AG10803 (cell line): ENCODE results near the gene ENTPD3.

Source experiments
- DNase-seq: peaks from one replicate; pipeline ENCODE4 v3.0.0; 2010; ENCODE audit warnings: low read depth
- H3K4me3 ChIP-seq: 2 replicates; pipeline ENCODE4 v1.5.1; 2011; ENCODE audit warnings: mild to moderate bottlenecking, low read length, control low read depth
- TF ChIP-seq, protein P1 (sequence below): conservative IDR thresholded peaks from 2 replicates; pipeline ENCODE4 v1.5.1; 2011; ENCODE audit warnings: mild to moderate bottlenecking, low read length, control low read depth, inconsistent platforms

The ENTPD3 gene

DNA sequence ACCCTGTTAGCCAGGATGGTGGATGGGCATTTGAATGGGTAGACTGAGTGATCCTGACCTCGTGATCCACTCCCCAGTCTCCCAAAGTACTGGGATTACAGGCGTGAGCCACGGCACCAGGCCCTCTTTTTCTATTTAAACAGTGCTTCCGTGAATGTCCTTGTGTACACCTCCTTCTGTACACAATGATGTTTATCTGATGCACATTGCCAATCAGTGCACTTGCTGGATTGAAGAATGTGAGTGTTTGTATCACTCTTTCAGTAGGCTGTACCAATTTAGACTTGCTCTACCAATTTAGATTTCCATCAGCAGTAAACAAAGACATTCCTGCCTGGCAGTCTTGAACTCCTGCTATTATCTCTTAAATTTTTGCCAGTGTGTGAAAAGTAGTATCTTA, 81.0 kb downstream of the ENTPD3 start:
- no peak for DNase-seq
- H3K4me3 ChIP-seq = no peak overlapping the region
- TF ChIP-seq, protein P1, sequence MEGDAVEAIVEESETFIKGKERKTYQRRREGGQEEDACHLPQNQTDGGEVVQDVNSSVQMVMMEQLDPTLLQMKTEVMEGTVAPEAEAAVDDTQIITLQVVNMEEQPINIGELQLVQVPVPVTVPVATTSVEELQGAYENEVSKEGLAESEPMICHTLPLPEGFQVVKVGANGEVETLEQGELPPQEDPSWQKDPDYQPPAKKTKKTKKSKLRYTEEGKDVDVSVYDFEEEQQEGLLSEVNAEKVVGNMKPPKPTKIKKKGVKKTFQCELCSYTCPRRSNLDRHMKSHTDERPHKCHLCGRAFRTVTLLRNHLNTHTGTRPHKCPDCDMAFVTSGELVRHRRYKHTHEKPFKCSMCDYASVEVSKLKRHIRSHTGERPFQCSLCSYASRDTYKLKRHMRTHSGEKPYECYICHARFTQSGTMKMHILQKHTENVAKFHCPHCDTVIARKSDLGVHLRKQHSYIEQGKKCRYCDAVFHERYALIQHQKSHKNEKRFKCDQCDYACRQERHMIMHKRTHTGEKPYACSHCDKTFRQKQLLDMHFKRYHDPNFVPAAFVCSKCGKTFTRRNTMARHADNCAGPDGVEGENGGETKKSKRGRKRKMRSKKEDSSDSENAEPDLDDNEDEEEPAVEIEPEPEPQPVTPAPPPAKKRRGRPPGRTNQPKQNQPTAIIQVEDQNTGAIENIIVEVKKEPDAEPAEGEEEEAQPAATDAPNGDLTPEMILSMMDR = no peak

DNA sequence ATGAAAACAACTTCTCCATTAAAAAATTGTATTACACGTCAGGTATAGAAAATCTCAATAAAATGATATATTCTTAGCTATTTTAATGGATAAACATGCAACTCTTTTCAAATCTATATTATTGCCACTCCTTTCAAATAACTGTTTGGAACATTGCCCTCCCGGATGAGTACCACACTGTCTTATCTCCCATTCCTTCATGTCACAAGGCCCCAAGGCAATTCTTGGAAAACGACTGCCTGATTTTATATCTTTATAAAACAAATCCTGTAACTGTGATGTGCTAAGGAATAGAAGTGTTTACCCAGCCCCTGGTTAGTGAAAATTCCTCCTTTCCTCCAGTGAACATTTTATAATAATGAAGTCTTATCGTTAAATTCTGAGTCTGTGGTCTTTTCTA, 83.7 kb downstream of the ENTPD3 start:
- no peak overlapping the region for H3K4me3 ChIP-seq
- DNase-seq = no peak
- TF ChIP-seq, protein P1 = no peak

DNA sequence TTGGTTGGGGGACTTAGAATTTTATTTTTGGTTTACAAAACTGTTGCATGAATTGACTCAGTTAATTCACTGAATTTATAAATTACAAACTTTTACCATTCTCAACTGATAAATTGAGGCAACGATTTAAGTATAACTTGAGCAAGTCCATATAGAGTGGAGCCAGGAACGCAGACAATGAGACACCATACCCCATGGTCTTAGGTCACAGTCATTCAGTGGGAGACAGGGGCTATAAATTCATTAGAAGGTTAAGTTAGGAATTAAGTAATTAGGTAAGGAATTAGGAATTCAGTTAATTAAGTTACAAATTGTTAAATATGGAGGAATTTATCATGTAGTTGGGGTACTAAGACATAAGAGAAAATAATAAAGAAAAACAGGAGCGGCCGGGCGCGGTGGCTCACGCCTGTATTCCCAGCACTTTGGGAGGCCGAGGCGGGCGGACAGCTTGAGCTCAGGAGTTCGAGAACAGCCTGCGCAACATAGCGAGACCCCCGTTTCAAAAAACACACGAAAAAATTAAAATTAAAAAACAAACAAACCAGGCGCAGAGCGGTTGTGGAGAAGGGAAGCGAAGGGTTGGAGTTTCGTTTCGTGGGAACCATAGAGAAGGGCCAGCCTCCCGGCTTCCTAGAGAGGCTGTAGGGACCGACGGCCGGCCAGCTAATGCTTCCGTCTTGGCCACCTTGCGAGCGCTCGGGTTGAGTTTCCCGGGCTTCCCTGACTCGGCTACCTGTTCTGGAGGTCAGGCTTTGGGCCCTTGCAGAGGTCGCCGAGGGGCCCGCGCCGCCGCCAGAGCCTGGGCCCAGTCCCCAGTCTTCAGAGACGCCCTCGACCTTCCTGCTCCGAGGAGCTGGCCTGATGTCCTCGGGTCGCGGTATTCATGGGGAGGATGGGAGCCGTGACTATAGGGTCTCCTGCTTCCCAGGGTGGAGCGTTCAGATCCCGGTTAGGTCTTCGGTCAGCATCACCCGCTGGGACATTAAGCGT, 89.8 kb downstream of the ENTPD3 start, which contains the start of gene ZNF619:
Gene ZNF619 (plus strand): TSS at position 645 of the 993 bp plus-strand sequence. CDS start 858 bp downstream, outside the sequence.
- DNase-seq = peak; percentile 74
- TF ChIP-seq, protein P1 = no peak
- H3K4me3 ChIP-seq = peak within 1 kb of the TSS; percentile 90

DNA sequence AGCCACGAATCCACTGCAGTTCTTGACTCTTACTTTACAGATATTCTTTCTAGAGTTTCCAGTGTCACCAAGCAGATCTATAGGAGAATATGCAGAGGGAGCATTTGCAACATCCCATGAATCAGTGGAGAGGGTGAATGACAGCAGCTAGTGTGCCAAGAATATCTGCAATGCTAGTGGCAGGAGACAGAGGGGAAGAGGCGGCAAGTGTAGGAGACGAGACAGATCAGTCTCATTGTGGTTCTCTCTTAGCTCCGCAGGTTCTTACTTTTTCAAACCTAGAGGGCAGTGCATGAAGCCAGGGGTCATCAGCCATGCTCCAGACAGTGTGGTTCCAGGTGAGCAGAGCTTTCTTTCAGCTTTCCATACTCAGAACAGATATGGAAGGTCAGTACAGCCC, 90.7 kb downstream of the ENTPD3 start:
- TF ChIP-seq, protein P1 = no peak
- H3K4me3 ChIP-seq = peak overlapping the region; percentile 90
- no peak for DNase-seq
